BE2C (cell line): ENCODE results near the gene ADAMTS9.

ENCODE experiments used
- DNase-seq: peaks from one replicate; pipeline ENCODE4 v3.0.0-alpha.2; 2020
- H3K27me3 ChIP-seq: fragments of 250-450 bp; sonication (Bioruptor Pico); 2 replicates; pipeline ENCODE4 v1.5.1; 2020; ENCODE audit warnings: mild to moderate bottlenecking
- H3K36me3 ChIP-seq: fragments of 250-450 bp; sonication (Bioruptor Pico); 2 replicates; pipeline ENCODE4 v1.5.1; 2020; ENCODE audit warnings: mild to moderate bottlenecking
- H3K4me1 ChIP-seq: fragments of 250-450 bp; sonication (Bioruptor Pico); 2 replicates; pipeline ENCODE4 v1.5.1; 2020
- H3K4me3 ChIP-seq: 2 replicates; pipeline ENCODE4 v1.5.1; 2011; ENCODE audit warnings: low read depth, low read length
- H3K9me3 ChIP-seq: fragments of 250-450 bp; sonication (Bioruptor Pico); 2 replicates; pipeline ENCODE4 v1.5.1; 2020
- CTCF ChIP-seq: IDR thresholded peaks from 2 replicates; pipeline ENCODE4 v1.5.1; 2012; ENCODE audit warnings: mild to moderate bottlenecking, low read depth, low read length

ADAMTS9 gene

GRCh38 chr3:64561868-64562267 lies 125.9 kb downstream of the ADAMTS9 start:
- no peak for TF ChIP-seq CTCF
- H3K36me3 ChIP-seq = peaks cover 21% of the 10 kb centered on the region
- no peaks in the 10 kb centered on the region for H3K9me3 ChIP-seq
- DNase-seq = no peak
- H3K27me3 ChIP-seq = no peaks in the 10 kb centered on the region
- peaks cover 9% of the 10 kb centered on the region for H3K4me1 ChIP-seq
- H3K4me3 ChIP-seq = no peak overlapping the region

- Histone ChIP-seq H3K9me3 (no peaks in the 10 kb centered on the region), H3K4me1 (peaks cover 7% of the 10 kb centered on the region), H3K36me3 (peaks cover 21% of the 10 kb centered on the region), H3K27me3 (no peaks in the 10 kb centered on the region), H3K4me3 (no peak overlapping the region)
- TF ChIP-seq CTCF = no peak
- DNase-seq = no peak
Observed at GRCh38 chr3:64561325-64561843, 126.4 kb downstream of the ADAMTS9 start.

- H3K9me3 ChIP-seq = no peaks in the 10 kb centered on the region
- TF ChIP-seq CTCF = no peak
- H3K4me1 ChIP-seq = peaks cover under 1% of the 10 kb centered on the region; the same call in 1 of the 2 replicates
- H3K36me3 ChIP-seq = peaks cover 21% of the 10 kb centered on the region
- no peak for DNase-seq
- H3K4me3 ChIP-seq = no peak overlapping the region
- H3K27me3 ChIP-seq = no peaks in the 10 kb centered on the region
Observed at GRCh38 chr3:64560791-64561190, 127.0 kb downstream of the ADAMTS9 start.

- no peak overlapping the region for H3K4me3 ChIP-seq
- no peak for TF ChIP-seq CTCF
- H3K9me3 ChIP-seq = no peaks in the 10 kb centered on the region
- H3K4me1 ChIP-seq = no peaks in the 10 kb centered on the region
- peaks cover 31% of the 10 kb centered on the region for H3K36me3 ChIP-seq
- no peak for DNase-seq
- H3K27me3 ChIP-seq = no peaks in the 10 kb centered on the region
Observed at GRCh38 chr3:64559588-64559987, 128.2 kb downstream of the ADAMTS9 start.

- Histone ChIP-seq H3K27me3 (no peaks in the 10 kb centered on the region), H3K4me1 (no peaks in the 10 kb centered on the region), H3K36me3 (peaks cover 30% of the 10 kb centered on the region), H3K9me3 (no peaks in the 10 kb centered on the region), H3K4me3 (no peak overlapping the region)
- no peak for DNase-seq
- no peak for TF ChIP-seq CTCF
Observed at GRCh38 chr3:64556046-64556445, 131.8 kb downstream of the ADAMTS9 start.

- no peak for TF ChIP-seq CTCF
Observed at GRCh38 chr3:64555351-64555750, 132.4 kb downstream of the ADAMTS9 start.

More at GRCh38 chr3:64555351-64555750, 132.4 kb downstream of the ADAMTS9 start:
- Histone ChIP-seq H3K9me3 (no peaks in the 10 kb centered on the region), H3K4me3 (no peak overlapping the region), H3K4me1 (no peaks in the 10 kb centered on the region), H3K36me3 (peaks cover 35% of the 10 kb centered on the region), H3K27me3 (no peaks in the 10 kb centered on the region)
- DNase-seq = no peak
